ENCODE measurements around the gene CFB. TPM values are rescaled to one million over a fixed set of nuclear protein-coding genes. Genes with fewer than 3 reads are reported as not detected.

CFB gene
- total RNA-seq, 1 donor from 2014 or later: 1,916 TPM

Other genes starting within 250 kb of the CFB start
- gene ABHD16A, start 242.8 kb upstream of the CFB start, total RNA-seq: 35.1 TPM
- gene LY6G6F, start 239.2 kb upstream of the CFB start, total RNA-seq: not detected
- not detected for gene LY6G6D, start 230.7 kb upstream of the CFB start, total RNA-seq
- not detected for gene LY6G6C, start 224.3 kb upstream of the CFB start, total RNA-seq
- gene MPIG6B, start 222.7 kb upstream of the CFB start, total RNA-seq: 0.33 TPM
- gene DDAH2, start 216.8 kb upstream of the CFB start, total RNA-seq: 22.2 TPM
- gene CLIC1, start 209.6 kb upstream of the CFB start, total RNA-seq: 37.7 TPM
- gene MSH5, start 206.1 kb upstream of the CFB start, total RNA-seq: 5.2 TPM
- gene SAPCD1, start 183.4 kb upstream of the CFB start, total RNA-seq: 0.73 TPM
- 2.3 TPM for gene VWA7, start 168.8 kb upstream of the CFB start, total RNA-seq
- 52.6 TPM for gene VARS1, start 150.3 kb upstream of the CFB start, total RNA-seq
- 9.8 TPM for gene LSM2, start 139.1 kb upstream of the CFB start, total RNA-seq
- 0.60 TPM for gene HSPA1L, start 130.8 kb upstream of the CFB start, total RNA-seq
- 89.1 TPM for gene HSPA1A, start 130.6 kb upstream of the CFB start, total RNA-seq
- 50.8 TPM for gene HSPA1B, start 118.4 kb upstream of the CFB start, total RNA-seq
- 20.1 TPM for gene NEU1, start 83.3 kb upstream of the CFB start, total RNA-seq
- 0.86 TPM for gene SLC44A4, start 67.1 kb upstream of the CFB start, total RNA-seq
- gene EHMT2, start 48.4 kb upstream of the CFB start, total RNA-seq: 15.7 TPM
- 0.86 TPM for gene ZBTB12, start 44.0 kb upstream of the CFB start, total RNA-seq
- gene C2, start 18.4 kb upstream of the CFB start, total RNA-seq: 451 TPM
- 15.3 TPM for gene NELFE, start 12.9 kb downstream of the CFB start, total RNA-seq
- 50.2 TPM for gene SKIC2, start 13.1 kb downstream of the CFB start, total RNA-seq
- 15.5 TPM for gene DXO, start 26.0 kb downstream of the CFB start, total RNA-seq
- gene C4A, start 36.0 kb downstream of the CFB start, total RNA-seq: 2,044 TPM
- 2,468 TPM for gene C4B, start 68.7 kb downstream of the CFB start, total RNA-seq
- gene CYP21A2, start 92.3 kb downstream of the CFB start, total RNA-seq: 9.0 TPM
- 13.7 TPM for gene TNXB, start 163.2 kb downstream of the CFB start, total RNA-seq
- 31.7 TPM for gene ATF6B, start 182.2 kb downstream of the CFB start, total RNA-seq
- 2.2 TPM for gene FKBPL, start 184.2 kb downstream of the CFB start, total RNA-seq
- gene PRRT1, start 205.8 kb downstream of the CFB start, total RNA-seq: 0.38 TPM
- gene PPT2, start 208.0 kb downstream of the CFB start, total RNA-seq: 15.6 TPM
- 6.3 TPM for gene EGFL8, start 218.5 kb downstream of the CFB start, total RNA-seq
- 32.4 TPM for gene AGPAT1, start 230.0 kb downstream of the CFB start, total RNA-seq
- gene RNF5, start 232.3 kb downstream of the CFB start, total RNA-seq: 57.3 TPM
- gene AGER, start 238.2 kb downstream of the CFB start, total RNA-seq: 6.0 TPM
- gene PBX2, start 244.1 kb downstream of the CFB start, total RNA-seq: 26.7 TPM
- 5.1 TPM for gene GPSM3, start 246.5 kb downstream of the CFB start, total RNA-seq

Data from left lobe of liver (tissue), 1 donor.